Subcutaneous adipose tissue (tissue), 4 donors: ENCODE results near the gene GARIN5A. TPM values are rescaled to one million over a fixed set of nuclear protein-coding genes. Genes with fewer than 3 reads are reported as not detected.

Source experiments
- total RNA-seq, 4 donors: library from RNA; depleted of rRNA; stranded (reverse); fragments of >200 nt; gene quantifications; one replicate each; pipeline ENCODE4 v1.1.0, GENCODE V29; 2016
- TF ChIP-seq, protein P1 (sequence below): fragments of 450-650 bp; IDR thresholded peaks from one replicate; pipeline ENCODE4 v1.5.1; 2016; ENCODE audit warnings: low read depth, mild to moderate bottlenecking, control low read depth, antibody characterized with exemption, moderate library complexity

Gene GARIN5A
- total RNA-seq, 4 donors from 2014 or later: not detected

DNA sequence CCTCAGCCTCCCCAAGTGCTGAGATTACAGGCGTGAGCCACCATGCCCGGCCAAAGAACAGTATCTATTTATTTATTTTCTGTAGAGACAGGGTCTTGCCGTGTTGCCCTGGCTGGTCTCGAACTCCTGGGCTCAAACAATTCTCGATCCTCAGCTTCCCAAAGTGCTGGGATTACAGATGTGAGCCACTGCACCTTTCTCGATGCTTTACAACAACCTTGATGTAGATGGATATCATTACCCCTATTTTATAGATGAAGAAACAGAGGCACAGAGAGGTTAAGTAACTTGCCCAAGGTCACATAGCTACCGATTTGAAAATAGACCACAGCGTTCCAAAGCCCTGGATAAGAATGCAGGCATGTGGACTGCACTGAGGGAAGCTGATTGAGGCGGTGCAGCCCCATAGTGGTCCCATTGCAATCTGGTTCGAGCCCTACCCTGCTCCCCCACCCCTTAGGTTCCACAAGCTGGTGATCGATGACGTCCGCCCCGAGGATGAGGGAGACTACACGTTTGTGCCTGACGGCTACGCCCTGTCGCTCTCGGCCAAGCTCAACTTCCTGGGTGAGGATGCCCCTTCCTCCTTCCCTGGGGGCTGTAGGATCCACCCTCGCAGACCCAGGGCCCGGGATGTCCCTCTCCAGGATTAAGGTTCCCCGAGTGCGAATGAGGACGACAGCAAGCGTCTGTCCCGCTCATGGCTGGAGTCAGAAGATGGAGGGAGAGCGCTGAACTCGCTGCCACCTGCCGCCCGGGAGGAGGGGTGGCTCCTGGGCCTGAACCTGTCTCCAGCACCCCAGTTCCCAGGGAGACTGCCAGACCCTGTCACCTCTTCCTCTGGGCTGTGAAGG is 26.1 kb downstream of the GARIN5A start:
- TF ChIP-seq, protein P1, sequence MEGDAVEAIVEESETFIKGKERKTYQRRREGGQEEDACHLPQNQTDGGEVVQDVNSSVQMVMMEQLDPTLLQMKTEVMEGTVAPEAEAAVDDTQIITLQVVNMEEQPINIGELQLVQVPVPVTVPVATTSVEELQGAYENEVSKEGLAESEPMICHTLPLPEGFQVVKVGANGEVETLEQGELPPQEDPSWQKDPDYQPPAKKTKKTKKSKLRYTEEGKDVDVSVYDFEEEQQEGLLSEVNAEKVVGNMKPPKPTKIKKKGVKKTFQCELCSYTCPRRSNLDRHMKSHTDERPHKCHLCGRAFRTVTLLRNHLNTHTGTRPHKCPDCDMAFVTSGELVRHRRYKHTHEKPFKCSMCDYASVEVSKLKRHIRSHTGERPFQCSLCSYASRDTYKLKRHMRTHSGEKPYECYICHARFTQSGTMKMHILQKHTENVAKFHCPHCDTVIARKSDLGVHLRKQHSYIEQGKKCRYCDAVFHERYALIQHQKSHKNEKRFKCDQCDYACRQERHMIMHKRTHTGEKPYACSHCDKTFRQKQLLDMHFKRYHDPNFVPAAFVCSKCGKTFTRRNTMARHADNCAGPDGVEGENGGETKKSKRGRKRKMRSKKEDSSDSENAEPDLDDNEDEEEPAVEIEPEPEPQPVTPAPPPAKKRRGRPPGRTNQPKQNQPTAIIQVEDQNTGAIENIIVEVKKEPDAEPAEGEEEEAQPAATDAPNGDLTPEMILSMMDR: no peak

DNA sequence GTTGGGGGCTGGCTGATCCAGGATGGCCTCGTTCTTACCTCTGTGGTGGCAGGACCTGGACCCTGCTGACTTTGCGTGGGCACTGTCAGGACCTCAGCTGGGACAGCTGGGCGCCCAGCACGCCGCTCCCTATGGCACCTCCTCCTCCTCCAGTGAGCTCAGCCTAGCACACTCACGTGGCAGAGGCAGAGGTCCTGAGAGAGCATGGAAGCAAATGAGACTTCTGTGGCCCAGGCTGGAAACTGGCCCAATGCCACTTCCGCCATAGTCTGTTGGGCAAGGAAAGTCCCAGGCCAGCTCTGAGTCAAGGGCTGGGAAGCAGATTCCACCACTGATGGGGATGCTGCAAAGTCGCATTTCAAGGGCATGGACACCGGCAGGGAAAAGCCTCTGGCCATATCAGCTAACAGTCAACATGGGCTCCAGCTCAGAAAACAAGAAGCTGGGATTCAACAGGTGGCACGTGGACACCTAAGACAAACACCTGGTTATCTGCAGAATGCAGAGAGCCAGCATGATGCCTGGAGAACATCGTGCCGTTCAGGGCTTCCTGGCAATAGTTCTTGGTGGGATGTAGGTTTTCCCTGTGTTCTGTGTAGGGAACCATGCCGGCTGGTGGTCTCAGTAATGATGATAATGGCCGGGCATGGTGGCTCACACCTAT is 27.3 kb downstream of the GARIN5A start:
- TF ChIP-seq, protein P1: no peak

DNA sequence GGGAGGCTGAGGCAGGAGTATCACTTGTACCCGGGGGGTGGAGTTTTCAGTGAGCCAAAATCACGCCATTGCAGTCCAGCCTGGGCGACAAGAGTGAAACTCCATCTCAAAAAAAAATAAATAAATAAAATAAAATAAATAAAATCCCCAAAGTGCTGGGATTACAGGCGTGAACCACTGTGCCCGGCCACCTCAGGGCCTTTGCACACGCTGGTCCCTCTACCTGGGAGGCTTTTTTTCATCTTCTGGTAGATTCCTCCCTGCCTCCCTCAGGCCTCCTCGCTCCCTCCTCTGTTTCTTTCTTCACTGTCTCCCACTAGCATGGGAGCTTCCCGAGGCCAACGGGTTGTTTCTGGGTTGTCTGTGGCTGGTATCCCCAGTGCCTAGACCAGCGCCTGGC is 28.9 kb downstream of the GARIN5A start:
- TF ChIP-seq, protein P1: no peak

DNA sequence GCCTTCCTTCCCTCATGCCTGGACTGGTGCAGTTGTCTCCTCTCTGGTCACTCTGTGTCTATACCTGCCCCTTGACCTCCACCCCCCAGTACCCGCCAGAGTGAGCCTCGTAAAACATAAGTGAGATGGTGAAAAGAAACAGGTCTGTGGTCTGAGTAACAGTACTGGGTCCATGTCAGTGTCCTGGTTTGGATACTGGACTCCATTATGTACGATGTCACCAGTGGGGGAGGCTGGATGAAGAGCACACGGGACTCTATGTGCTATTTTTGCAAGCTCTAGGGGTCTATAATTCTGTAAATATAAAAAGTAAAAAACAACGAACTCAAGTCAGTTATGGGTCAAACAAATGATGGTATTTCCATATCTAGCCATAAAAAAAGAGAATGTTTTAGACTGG is 29.6 kb downstream of the GARIN5A start:
- TF ChIP-seq, protein P1: no peak

DNA sequence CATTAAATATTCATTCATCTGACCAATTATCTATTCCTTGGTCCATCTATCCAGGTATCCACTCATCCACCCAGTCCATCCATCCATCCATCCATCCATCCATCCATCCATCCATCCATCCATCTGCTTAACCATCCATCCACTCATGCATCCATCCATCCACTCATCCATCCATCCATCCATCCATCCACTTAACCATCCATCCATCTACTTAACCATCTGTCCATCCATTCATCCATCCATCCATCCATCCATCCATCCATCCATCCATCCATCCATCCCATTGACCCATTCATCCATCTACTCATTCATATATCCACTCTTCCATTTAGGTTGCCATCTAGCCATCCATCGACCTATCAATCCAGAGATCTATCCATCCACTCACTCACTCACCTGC is 32.6 kb downstream of the GARIN5A start:
- TF ChIP-seq, protein P1: no peak

DNA sequence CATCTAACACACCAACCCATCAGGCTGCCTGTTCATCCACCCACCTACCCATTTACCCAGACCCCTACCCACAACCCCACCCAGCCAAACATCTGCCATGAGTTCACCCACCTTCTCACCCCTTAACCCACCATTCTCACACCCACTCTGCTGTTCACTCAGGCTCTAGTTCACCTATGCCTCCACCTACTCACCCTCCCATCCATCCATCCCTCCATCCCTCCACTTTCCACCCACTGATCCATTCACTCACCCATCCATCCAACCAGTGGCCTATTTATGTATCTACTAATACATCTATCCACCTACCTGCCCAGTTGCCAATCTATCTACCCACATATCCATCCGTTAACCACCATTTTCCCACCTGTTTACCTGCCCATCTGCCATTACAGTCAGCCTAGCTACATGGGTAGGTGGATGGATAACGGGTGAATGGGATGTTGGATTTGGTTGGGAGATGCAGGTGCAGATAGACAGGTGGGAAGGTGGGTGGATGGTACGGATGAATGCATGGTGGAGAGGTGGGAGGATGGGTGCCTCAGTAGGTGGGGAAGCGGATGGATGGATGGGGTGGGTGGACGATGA is 38.7 kb downstream of the GARIN5A start:
- TF ChIP-seq, protein P1: no peak

DNA sequence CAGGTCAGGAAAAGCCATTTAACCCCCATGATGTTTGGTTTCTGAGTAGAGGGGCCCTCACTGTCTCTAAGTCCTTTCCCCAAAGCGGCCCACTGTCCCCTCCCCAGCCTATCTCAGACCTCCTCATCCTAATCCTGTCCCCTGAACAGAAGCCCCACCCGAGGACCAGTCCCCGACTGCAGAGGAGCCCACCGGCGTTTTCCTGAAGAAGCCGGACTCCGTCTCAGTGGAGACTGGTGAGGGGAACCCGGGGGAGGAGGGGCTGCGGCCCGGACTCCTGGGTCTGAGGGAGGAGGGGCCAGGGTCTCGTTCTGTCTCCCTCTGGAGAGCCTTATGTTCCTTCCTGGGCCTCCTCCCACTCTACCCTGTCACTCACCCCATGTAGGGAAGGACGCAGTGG is 41.0 kb downstream of the GARIN5A start:
- TF ChIP-seq, protein P1: no peak
